Breast epithelium (tissue), 4 donors: ENCODE results near the gene FTH1. TPM values are rescaled to one million over a fixed set of nuclear protein-coding genes. Genes with fewer than 3 reads are reported as not detected.
A peak's percentile ranks its signal among the peaks of the same experiment; 100 is the strongest.
"Not testable (repeated sequence)": the region's sequence is repeated elsewhere in the genome, so short reads cannot be mapped to it uniquely, and the experiment has no call there.

Source experiments
- DNase-seq, 2 donors: peaks; one replicate each; pipeline ENCODE4 v3.0.0-alpha.2; 2019; ENCODE audit warnings: low spot score in 2 of 2
- H3K27ac ChIP-seq, 2 donors: fragments of 200-600 bp; sonication (generic) in 1 of 2; one replicate each; pipeline ENCODE4 v1.5.1; 2016 to 2019; ENCODE audit warnings: mild to moderate bottlenecking in 1 of 2
- H3K27me3 ChIP-seq, 2 donors: fragments of 200-600 bp; sonication (generic) in 1 of 2; one replicate each; pipeline versions ENCODE4 v1.5.1 to v1.6.0; 2017 to 2019; ENCODE audit warnings: control low read depth in 1 of 2, mild to moderate bottlenecking in 1 of 2
- H3K36me3 ChIP-seq: fragments of 200-600 bp; one replicate; pipeline ENCODE4 v1.5.1; 2019
- H3K4me1 ChIP-seq, 2 donors: fragments of 200-600 bp; sonication (generic); one replicate each; pipeline ENCODE4 v1.5.1; 2016 to 2019; ENCODE audit warnings: control low read depth in 1 of 2
- H3K4me3 ChIP-seq, 3 donors: fragments of 200-600 bp; sonication (generic); 1 replicate in 2 of 3; 2 replicates in 1 of 3; pipeline ENCODE4 v1.5.1; 2016 to 2019; ENCODE audit warnings: mild to moderate bottlenecking in 3 of 3, moderate library complexity in 2 of 3
- H3K9me3 ChIP-seq, 2 donors: fragments of 200-600 bp; sonication (generic) in 1 of 2; one replicate each; pipeline ENCODE4 v1.5.1; 2016 to 2019; ENCODE audit warnings: control low read depth in 1 of 2
- CTCF ChIP-seq, 3 donors: fragments of 450-650 bp; IDR thresholded peaks; one replicate each; pipeline ENCODE4 v1.5.1; 2016 to 2017; ENCODE audit warnings: antibody characterized with exemption in 3 of 3, mild to moderate bottlenecking in 3 of 3, moderate library complexity in 3 of 3
- POLR2A ChIP-seq: fragments of 450-650 bp; IDR thresholded peaks from one replicate; pipeline ENCODE4 v1.6.1; 2016; ENCODE audit warnings: antibody characterized with exemption, mild to moderate bottlenecking, moderate library complexity
- POLR2AphosphoS5 ChIP-seq, 3 donors: sonication (generic); formaldehyde crosslinking; IDR thresholded peaks; one replicate each; pipeline ENCODE4 v1.6.1; 2017; ENCODE audit warnings: antibody characterized with exemption in 3 of 3
- intact Hi-C: fragments of 100-400 bp; cut with DNase I; formaldehyde crosslinking; loops from one replicate; pipeline ENCODE4 v1.15.1; 2023; ENCODE audit warnings: low total_unique reads
- total RNA-seq, 3 donors: library from RNA; depleted of rRNA; stranded (reverse); fragments of >200 nt; gene quantifications; one replicate each; pipeline ENCODE4 v1.1.0, GENCODE V29; 2016

Gene FTH1
- total RNA-seq, 3 donors from 2014 or later, result 2,151 to 6,439 (median 3,491) TPM

DNA sequence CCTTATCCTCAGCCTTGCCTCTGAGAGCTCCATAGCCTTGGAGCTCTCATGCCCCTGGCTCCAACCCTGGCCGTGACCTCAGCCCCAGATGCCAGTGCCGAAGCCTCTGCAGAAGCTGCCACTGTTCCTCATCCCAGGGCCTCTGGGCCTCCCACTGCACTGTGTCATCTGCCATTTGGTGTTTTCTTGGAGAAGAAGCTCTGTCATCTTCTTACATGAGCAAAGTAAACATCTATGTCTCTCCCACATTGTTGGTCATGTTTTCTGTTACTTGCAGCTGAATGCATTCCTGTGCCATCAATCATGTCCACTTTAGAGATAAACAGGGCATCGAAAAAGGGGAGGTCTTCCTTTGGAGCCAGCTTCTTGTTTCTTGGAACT is 45.0 kb upstream of the FTH1 start:
- no peak for TF ChIP-seq POLR2AphosphoS5 (IDR thresholded peaks at IDR 0.05)
- no peak for TF ChIP-seq CTCF (IDR thresholded peaks at IDR 0.05)
- no peak for TF ChIP-seq POLR2A
- Histone ChIP-seq H3K9me3 (no peaks in the 10 kb centered on the region), H3K27ac (peak overlapping the region; percentile 82 to 83), H3K4me3 (no peak overlapping the region), H3K36me3 (no peaks in the 10 kb centered on the region), H3K4me1 (no peaks in the 10 kb centered on the region), H3K27me3 (no peaks in the 10 kb centered on the region)
- intact Hi-C loops, result no loop called here
- no peak for DNase-seq

GRCh38 chr11:62011881-62012280 is 44.4 kb upstream of the FTH1 start:
- intact Hi-C loops, result no loop called here
- DNase-seq, result no peak
- Histone ChIP-seq H3K27ac (peak overlapping the region in 1 of 2 donors; percentile 82), H3K4me3 (no peak overlapping the region), H3K4me1 (no peaks in the 10 kb centered on the region), H3K9me3 (no peaks in the 10 kb centered on the region), H3K27me3 (no peaks in the 10 kb centered on the region), H3K36me3 (no peaks in the 10 kb centered on the region)
- TF ChIP-seq POLR2A (no peak), POLR2AphosphoS5 (IDR thresholded peaks at IDR 0.05) (no peak), CTCF (IDR thresholded peaks at IDR 0.05) (no peak)

DNA sequence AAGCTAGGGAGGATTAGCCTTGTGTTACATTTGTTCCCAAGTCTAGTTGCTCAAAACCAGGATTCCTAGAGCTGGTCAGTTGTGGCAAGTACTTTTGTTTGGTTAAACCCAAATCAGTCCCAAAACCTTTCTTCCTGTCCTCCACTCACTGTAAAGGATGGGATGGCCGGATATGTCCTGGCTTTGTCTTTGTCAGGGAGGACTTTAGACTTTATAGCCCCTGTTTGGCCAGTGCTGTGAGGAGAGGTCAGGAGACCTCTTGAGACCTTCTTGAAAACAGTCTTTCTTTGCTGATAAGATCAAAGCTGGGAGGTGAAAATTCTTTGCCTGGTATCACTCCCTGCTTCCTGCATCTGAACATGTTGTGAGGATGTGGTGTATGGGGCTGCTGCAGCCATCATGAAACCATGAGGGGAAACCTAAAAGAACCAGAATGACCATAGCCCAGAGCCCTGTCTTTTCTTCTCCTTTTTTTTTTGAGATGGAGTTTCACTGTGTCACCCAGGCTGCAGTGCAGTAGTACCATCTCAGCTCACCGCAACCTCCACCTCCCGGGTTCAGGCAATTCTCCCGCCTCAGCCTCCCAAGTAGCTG is 43.6 kb upstream of the FTH1 start:
- H3K27ac ChIP-seq, result no peak overlapping the region
- H3K27me3 ChIP-seq, result no peaks in the 10 kb centered on the region
- no peak overlapping the region for H3K4me3 ChIP-seq
- no peaks in the 10 kb centered on the region for H3K4me1 ChIP-seq
- no peak for DNase-seq
- H3K36me3 ChIP-seq, result no peaks in the 10 kb centered on the region
- intact Hi-C loops, result no loop called here
- TF ChIP-seq POLR2AphosphoS5 (IDR thresholded peaks at IDR 0.05) (no peak), POLR2A (no peak), CTCF (IDR thresholded peaks at IDR 0.05) (no peak)
- no peaks in the 10 kb centered on the region for H3K9me3 ChIP-seq

- Histone ChIP-seq H3K9me3 (no peaks in the 10 kb centered on the region), H3K4me3 (no peak overlapping the region), H3K27ac (no peak overlapping the region), H3K36me3 (no peaks in the 10 kb centered on the region), H3K27me3 (no peaks in the 10 kb centered on the region), H3K4me1 (no peaks in the 10 kb centered on the region)
- intact Hi-C loops, result no loop called here
- no peak for TF ChIP-seq POLR2AphosphoS5 (IDR thresholded peaks at IDR 0.05)
- no peak for TF ChIP-seq CTCF (IDR thresholded peaks at IDR 0.05)
- no peak for TF ChIP-seq POLR2A
- no peak for DNase-seq
Observed at GRCh38 chr11:62008193-62008592, 40.8 kb upstream of the FTH1 start.

DNA sequence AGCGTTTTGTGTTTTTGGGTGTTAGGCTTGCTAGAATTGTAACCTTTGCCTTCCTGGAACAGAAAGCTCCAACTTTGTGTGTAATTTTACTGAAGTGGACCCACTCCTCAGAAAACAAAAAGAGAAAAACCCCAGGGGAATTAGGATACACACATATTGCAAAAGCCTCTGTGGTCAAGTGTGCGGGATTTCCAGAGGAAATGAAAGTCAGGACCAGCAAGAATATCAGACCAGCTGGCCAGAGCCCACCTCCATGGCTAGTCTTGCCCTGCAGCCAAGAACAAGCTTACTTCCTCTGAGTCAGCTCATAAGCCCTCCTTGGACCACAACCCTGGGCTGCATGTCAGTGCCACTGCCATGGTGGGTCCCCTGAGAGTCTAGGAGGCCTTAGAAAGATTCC is 37.0 kb upstream of the FTH1 start:
- intact Hi-C loops, result no loop called here
- peak overlapping the region in 1 of 2 donors; percentile 8 for H3K27ac ChIP-seq
- no peaks in the 10 kb centered on the region for H3K36me3 ChIP-seq
- H3K27me3 ChIP-seq, result no peaks in the 10 kb centered on the region
- TF ChIP-seq POLR2AphosphoS5 (IDR thresholded peaks at IDR 0.05), result no peak
- TF ChIP-seq POLR2A, result no peak
- TF ChIP-seq CTCF (IDR thresholded peaks at IDR 0.05), result no peak
- no peak overlapping the region for H3K4me3 ChIP-seq
- peaks cover 0 to 4% of the 10 kb centered on the region in 2 donors for H3K9me3 ChIP-seq
- DNase-seq, result no peak
- no peaks in the 10 kb centered on the region for H3K4me1 ChIP-seq

DNA sequence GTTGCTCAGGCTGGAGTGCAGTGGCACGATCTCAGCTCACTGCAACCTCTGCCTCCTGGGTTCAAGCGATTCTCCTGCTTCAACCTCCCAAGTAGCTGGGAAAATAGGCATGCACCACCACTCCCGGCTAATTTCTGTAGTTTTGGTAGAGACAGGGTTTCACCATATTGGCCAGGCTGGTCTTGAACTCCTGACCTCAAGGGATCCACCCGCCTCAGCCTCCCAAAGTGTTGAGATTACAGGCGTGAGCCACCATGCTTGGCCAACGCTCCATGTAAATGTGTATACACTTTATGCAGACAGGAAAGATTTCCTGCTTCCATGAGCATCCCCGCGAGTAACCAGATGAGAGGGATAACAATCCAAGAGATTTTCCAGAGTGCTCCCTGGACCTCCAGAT is 34.8 kb upstream of the FTH1 start:
- DNase-seq, H3K4me3 ChIP-seq, H3K27me3 ChIP-seq, intact Hi-C loops, H3K36me3 ChIP-seq, H3K27ac ChIP-seq, H3K9me3 ChIP-seq, H3K4me1 ChIP-seq: not testable (repeated sequence)
